B cell (primary cell): ENCODE results near the gene STX2. TPM values are rescaled to one million over a fixed set of nuclear protein-coding genes. Genes with fewer than 3 reads are reported as not detected.
"Not testable (repeated sequence)": the region's sequence is repeated elsewhere in the genome, so short reads cannot be mapped to it uniquely, and the experiment has no call there.

Source experiments
- ATAC-seq: fragments of 200-7000 bp; cut with Tn5 transposase; one replicate; pipeline ENCODE4 v1.10.0; 2021; ENCODE audit warnings: low read depth, mild to moderate bottlenecking, moderate number of reproducible peaks, moderate library complexity
- CTCF ChIA-PET: fragments of 350-600 bp; sonication (Branson Sonifier 250); formaldehyde crosslinking; loops from one replicate; lab custom pipeline; 2021; ENCODE audit warnings: antibody characterized with exemption, inconsistent platforms; lab: Charles Lee
- POLR2A ChIA-PET: fragments of 350-600 bp; sonication (Branson Sonifier 250); formaldehyde crosslinking; loops from one replicate; lab custom pipeline; 2021; ENCODE audit warnings: antibody characterized with exemption; lab: Charles Lee
- DNase-seq: peaks from one replicate; pipeline ENCODE4 v3.0.0; 2013
- H2AFZ ChIP-seq: 2 replicates; pipeline ENCODE4 v1.6.1; 2012; ENCODE audit warnings: mild to moderate bottlenecking, low read depth, low read length; ENCODE audit not compliant: insufficient read depth, poor library complexity, severe bottlenecking
- H3K27ac ChIP-seq, 2 donors: 1 replicate in 1 of 2; 2 replicates in 1 of 2; pipeline ENCODE4 v1.5.1; 2012 to 2013; ENCODE audit warnings: low read length in 2 of 2, mild to moderate bottlenecking in 2 of 2, moderate library complexity in 1 of 2
- H3K27me3 ChIP-seq, 4 experiments: fragments of 200-600 bp in 1 of 4; sonication (generic) in 1 of 4; replicated peaks in 1 of 4; 1 replicate in 2 of 4; 2 replicates in 2 of 4; pipeline versions ENCODE4 v1.6.1 to v1.7.0; 2013 to 2016; ENCODE audit warnings: low read length in 3 of 4, mild to moderate bottlenecking in 2 of 4, mixed read lengths in 1 of 4, moderate library complexity in 1 of 4; ENCODE audit not compliant: insufficient read depth in 4 of 4, control insufficient read depth in 3 of 4; ENCODE audit errors: control extremely low read depth in 1 of 4
- H3K36me3 ChIP-seq, 2 experiments: replicated peaks in 1 of 2; 1 replicate in 1 of 2; 2 replicates in 1 of 2; pipeline versions ENCODE4 v1.6.1 to v1.7.1; 2013; ENCODE audit warnings: low read length in 1 of 2; ENCODE audit not compliant: insufficient read depth in 2 of 2, control insufficient read depth in 1 of 2; ENCODE audit errors: control extremely low read depth in 1 of 2, extremely low read depth in 1 of 2
- H3K4me1 ChIP-seq, 2 donors: fragments of 200-600 bp in 1 of 2; sonication (generic) in 1 of 2; 1 replicate in 1 of 2; 2 replicates in 1 of 2; pipeline versions ENCODE4 v1.5.1 to v1.6.1; 2013 to 2017; ENCODE audit warnings: low read length in 2 of 2; ENCODE audit not compliant: control insufficient read depth in 2 of 2, insufficient read depth in 2 of 2
- H3K4me2 ChIP-seq: replicated peaks from 2 replicates; pipeline ENCODE3; 2012; ENCODE audit warnings: mild to moderate bottlenecking, low read depth, low read length; ENCODE audit not compliant: poor library complexity, severe bottlenecking
- H3K4me3 ChIP-seq, 5 experiments: fragments of 200-600 bp in 1 of 5; sonication (generic) in 1 of 5; 1 replicate in 3 of 5; 2 replicates in 2 of 5; pipeline versions ENCODE4 v1.5.1 to v1.7.0; 2011 to 2016; ENCODE audit warnings: low read length in 4 of 5, mild to moderate bottlenecking in 4 of 5, low read depth in 2 of 5, control low read depth in 1 of 5, moderate library complexity in 1 of 5; ENCODE audit not compliant: insufficient read depth in 1 of 5; ENCODE audit errors: control extremely low read depth in 1 of 5, extremely low read depth in 1 of 5
- H3K79me2 ChIP-seq: fragments of 200-600 bp; sonication (generic); one replicate; pipeline ENCODE4 v1.6.0; 2016; ENCODE audit warnings: low read length; ENCODE audit not compliant: control insufficient read depth, insufficient read depth
- H3K9ac ChIP-seq: fragments of 200-600 bp; sonication (generic); 2 replicates; pipeline ENCODE4 v1.6.1; 2017; ENCODE audit warnings: mild to moderate bottlenecking, low read length, moderate library complexity
- H3K9me3 ChIP-seq, 3 donors: one replicate each; pipeline versions ENCODE4 v1.6.1 to v1.7.1; 2013; ENCODE audit warnings: low read length in 2 of 3; ENCODE audit not compliant: control insufficient read depth in 2 of 3, insufficient read depth in 1 of 3; ENCODE audit errors: control extremely low read depth in 1 of 3
- H4K20me1 ChIP-seq: 2 replicates; pipeline ENCODE4 v1.6.0; 2012; ENCODE audit warnings: mild to moderate bottlenecking, low read length; ENCODE audit not compliant: insufficient read depth, control insufficient read depth, poor library complexity, severe bottlenecking
- H3K27ac Mint-ChIP-seq: one replicate; pipeline ENCODE4 v1.8.0; 2021; ENCODE audit warnings: mixed read lengths
- H3K27me3 Mint-ChIP-seq: one replicate; pipeline ENCODE4 v1.8.0; 2021; ENCODE audit warnings: mixed read lengths
- H3K4me1 Mint-ChIP-seq: one replicate; pipeline ENCODE4 v1.8.0; 2021; ENCODE audit warnings: mixed read lengths
- H3K4me3 Mint-ChIP-seq: one replicate; pipeline ENCODE4 v1.8.0; 2021; ENCODE audit warnings: mixed read lengths
- H3K9me3 Mint-ChIP-seq: one replicate; pipeline ENCODE4 v1.8.0; 2022; ENCODE audit warnings: mixed read lengths; ENCODE audit not compliant: insufficient read depth
- CTCF ChIP-seq: fragments of 200-600 bp; IDR thresholded peaks from one replicate; pipeline ENCODE4 v1.8.0; 2022; ENCODE audit warnings: antibody characterized with exemption, mild to moderate bottlenecking
- EZH2 ChIP-seq: IDR thresholded peaks from 2 replicates; pipeline ENCODE4 v1.6.1; 2012; ENCODE audit warnings: borderline replicate concordance, low read depth, mild to moderate bottlenecking, moderate library complexity, low read length; ENCODE audit not compliant: insufficient read depth, poor library complexity, severe bottlenecking
- WGBS: methylation state at CpG from one replicate; pipeline ENCODE4 v1.1.5; 2013; ENCODE audit warnings: missing lambda C conversion rate; ENCODE audit not compliant: insufficient coverage; 5-methylcytosine and 5-hydroxymethylcytosine counted together
- intact Hi-C: fragments of 100-400 bp; cut with micrococcal nuclease; formaldehyde crosslinking; loops from one replicate; pipeline ENCODE4 v1.10.0; 2022
- polyA plus RNA-seq: library from polyadenylated mRNA; depleted of rRNA; stranded (reverse); fragments of >200 nt; gene quantifications from 2 replicates; pipeline ENCODE4 v1.2.3, GENCODE V29; 2012
- total RNA-seq, 2 donors: library from RNA; stranded (reverse); fragments of 120-200 nt in 1 of 2; gene quantifications; 1 replicate in 1 of 2; 2 replicates in 1 of 2; pipeline versions ENCODE4 v1.2.3 to v1.2.4, GENCODE V29; 2013 to 2022

Gene STX2
- total and polyA plus RNA-seq, 2 donors (not counting 1 experiment from before 2014, with no cell fraction given) = 12.7 to 19.8 TPM

- Mint-ChIP-seq H3K27me3 (peaks cover 3% of the 10 kb centered on the region), H3K4me1 (no peaks in the 10 kb centered on the region), H3K4me3 (no peak overlapping the region), H3K9me3 (no peaks in the 10 kb centered on the region), H3K27ac (no peak overlapping the region)
- ATAC-seq (no peak), DNase-seq (no peak)
- H3K36me3 ChIP-seq = no peaks in the 10 kb centered on the region
- 85% methylated on average over 2 of the region's 5 CpGs for WGBS
- no peaks in the 10 kb centered on the region for H3K4me1 ChIP-seq
- H3K9me3 ChIP-seq = peaks cover 0 to 10% (median 0%) of the 10 kb centered on the region in 3 donors
- ChIA-PET CTCF (no interaction called here), POLR2A (no interaction called here)
- H4K20me1 ChIP-seq = no peaks in the 10 kb centered on the region
- H3K27me3 ChIP-seq = no peaks in the 10 kb centered on the region
- H3K9ac ChIP-seq = no peak overlapping the region
- TF ChIP-seq CTCF = no peak
- TF ChIP-seq EZH2 = no peak
- no peak overlapping the region for H3K27ac ChIP-seq
- intact Hi-C loops = no loop called here
- no peak overlapping the region for H3K4me2 ChIP-seq
- no peaks in the 10 kb centered on the region for H3K79me2 ChIP-seq
- H2AFZ ChIP-seq = no peak overlapping the region
- no peak overlapping the region for H3K4me3 ChIP-seq
These were observed 24.2 kb upstream of the STX2 start for GRCh38 chr12:130863298-130863697.

GRCh38 chr12:130862771-130863170 is 23.7 kb upstream of the STX2 start:
- WGBS = 98% methylated on average over 6 of the region's 8 CpGs
- H3K27ac ChIP-seq, H3K4me3 ChIP-seq, intact Hi-C loops, H3K27me3 ChIP-seq, H2AFZ ChIP-seq, H3K27ac Mint-ChIP-seq, H3K4me3 Mint-ChIP-seq, H4K20me1 ChIP-seq, H3K79me2 ChIP-seq, H3K36me3 ChIP-seq, POLR2A ChIA-PET, ATAC-seq, H3K4me1 ChIP-seq, H3K9ac ChIP-seq, DNase-seq, H3K27me3 Mint-ChIP-seq, H3K4me2 ChIP-seq, H3K9me3 Mint-ChIP-seq, H3K4me1 Mint-ChIP-seq: not testable (repeated sequence)
- peaks cover 0 to 12% (median 0%) of the 10 kb centered on the region in 3 donors for H3K9me3 ChIP-seq
- CTCF ChIA-PET = interaction anchor here (1.1 kb wide), 1 partner anchor 38 kb away, joined by 3 read pairs; no protein-coding TSS in a partner anchor
